ENCODE measurements around the gene SMARCD3.

The SMARCD3 gene

DNA sequence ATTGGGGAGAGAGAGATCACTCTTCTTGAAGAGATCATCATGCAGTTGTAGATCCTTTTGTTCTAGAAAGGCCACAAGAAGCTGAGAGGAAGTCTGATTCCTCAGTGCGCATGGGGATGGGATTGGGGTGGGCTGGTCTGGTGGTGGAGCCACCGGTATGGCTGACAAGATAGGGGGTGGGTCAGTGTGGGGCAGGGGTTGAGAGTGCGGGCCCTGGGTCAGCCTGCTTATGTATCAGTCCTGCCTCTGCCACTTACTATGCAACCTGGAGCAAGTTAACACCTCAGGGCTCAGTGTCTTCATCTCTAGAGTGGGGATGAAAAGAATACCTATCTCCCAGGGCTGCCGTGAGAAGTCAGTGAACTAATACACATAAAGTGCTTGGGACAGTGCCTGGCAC, 8.0 kb downstream of the SMARCD3 start:
- H3K4me1 Mint-ChIP-seq, result peaks cover 30 to 47% of the 10 kb centered on the region in 2 donors
- H3K9me3 Mint-ChIP-seq, result no peaks in the 10 kb centered on the region
- ATAC-seq (replicated peaks), result no peak
- peaks cover 20 to 30% of the 10 kb centered on the region in 2 donors for H3K36me3 Mint-ChIP-seq
- H3K27me3 Mint-ChIP-seq, result peaks cover 0 to 4% of the 10 kb centered on the region in 2 donors
- DNase-seq, result no peak
- peak overlapping the region; percentile 17 for H3K27ac Mint-ChIP-seq
- H3K4me3 Mint-ChIP-seq, result no peak overlapping the region

GRCh38 chr7:151239837-151240459, 8.5 kb downstream of the SMARCD3 start:
- peaks cover 31 to 51% of the 10 kb centered on the region in 2 donors for H3K4me1 Mint-ChIP-seq
- DNase-seq (no peak), ATAC-seq (replicated peaks) (no peak)
- H3K27me3 Mint-ChIP-seq, result peaks cover 0 to 4% of the 10 kb centered on the region in 2 donors
- H3K36me3 Mint-ChIP-seq, result peaks cover 20 to 36% of the 10 kb centered on the region in 2 donors
- no peaks in the 10 kb centered on the region for H3K9me3 Mint-ChIP-seq
- no peak overlapping the region for H3K4me3 Mint-ChIP-seq
- H3K27ac Mint-ChIP-seq, result peak overlapping the region; percentile 27

- peak overlapping the region; percentile 59 for H3K27ac Mint-ChIP-seq
- ATAC-seq (replicated peaks), result no peak
These were observed 9.3 kb downstream of the SMARCD3 start for GRCh38 chr7:151238924-151239836.

DNA sequence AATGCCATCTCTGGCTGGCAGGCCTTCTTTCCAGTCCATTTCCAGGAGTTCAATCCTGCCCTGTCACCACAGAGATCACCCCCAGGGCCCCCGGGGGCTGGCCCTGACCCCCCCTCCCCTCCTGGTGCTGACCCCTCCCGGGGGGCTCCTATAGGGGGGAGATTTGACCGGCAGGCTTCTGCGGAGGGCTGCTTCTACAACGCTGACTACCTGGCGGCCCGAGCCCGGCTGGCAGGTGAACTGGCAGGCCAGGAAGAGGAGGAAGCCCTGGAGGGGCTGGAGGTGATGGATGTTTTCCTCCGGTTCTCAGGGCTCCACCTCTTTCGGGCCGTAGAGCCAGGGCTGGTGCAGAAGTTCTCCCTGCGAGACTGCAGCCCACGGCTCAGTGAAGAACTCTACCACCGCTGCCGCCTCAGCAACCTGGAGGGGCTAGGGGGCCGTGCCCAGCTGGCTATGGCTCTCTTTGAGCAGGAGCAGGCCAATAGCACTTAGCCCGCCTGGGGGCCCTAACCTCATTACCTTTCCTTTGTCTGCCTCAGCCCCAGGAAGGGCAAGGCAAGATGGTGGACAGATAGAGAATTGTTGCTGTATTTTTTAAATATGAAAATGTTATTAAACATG, 10.2 kb downstream of the SMARCD3 start:
- DNase-seq, result no peak
- peaks cover 31 to 51% of the 10 kb centered on the region in 2 donors for H3K4me1 Mint-ChIP-seq
- no peak overlapping the region for H3K27ac Mint-ChIP-seq
- peaks cover 0 to 4% of the 10 kb centered on the region in 2 donors for H3K27me3 Mint-ChIP-seq
- no peak for ATAC-seq (replicated peaks)
- H3K4me3 Mint-ChIP-seq, result no peak overlapping the region
- peaks cover 23 to 47% of the 10 kb centered on the region in 2 donors for H3K36me3 Mint-ChIP-seq
- no peaks in the 10 kb centered on the region for H3K9me3 Mint-ChIP-seq

More at GRCh38 chr7:151238924-151239836, 9.3 kb downstream of the SMARCD3 start:
- DNase-seq, result no peak
- H3K4me1 Mint-ChIP-seq, result peaks cover 30 to 51% of the 10 kb centered on the region in 2 donors
- peaks cover 20 to 38% of the 10 kb centered on the region in 2 donors for H3K36me3 Mint-ChIP-seq
- H3K4me3 Mint-ChIP-seq, result no peak overlapping the region
- H3K9me3 Mint-ChIP-seq, result no peaks in the 10 kb centered on the region
- peaks cover 0 to 4% of the 10 kb centered on the region in 2 donors for H3K27me3 Mint-ChIP-seq

DNA sequence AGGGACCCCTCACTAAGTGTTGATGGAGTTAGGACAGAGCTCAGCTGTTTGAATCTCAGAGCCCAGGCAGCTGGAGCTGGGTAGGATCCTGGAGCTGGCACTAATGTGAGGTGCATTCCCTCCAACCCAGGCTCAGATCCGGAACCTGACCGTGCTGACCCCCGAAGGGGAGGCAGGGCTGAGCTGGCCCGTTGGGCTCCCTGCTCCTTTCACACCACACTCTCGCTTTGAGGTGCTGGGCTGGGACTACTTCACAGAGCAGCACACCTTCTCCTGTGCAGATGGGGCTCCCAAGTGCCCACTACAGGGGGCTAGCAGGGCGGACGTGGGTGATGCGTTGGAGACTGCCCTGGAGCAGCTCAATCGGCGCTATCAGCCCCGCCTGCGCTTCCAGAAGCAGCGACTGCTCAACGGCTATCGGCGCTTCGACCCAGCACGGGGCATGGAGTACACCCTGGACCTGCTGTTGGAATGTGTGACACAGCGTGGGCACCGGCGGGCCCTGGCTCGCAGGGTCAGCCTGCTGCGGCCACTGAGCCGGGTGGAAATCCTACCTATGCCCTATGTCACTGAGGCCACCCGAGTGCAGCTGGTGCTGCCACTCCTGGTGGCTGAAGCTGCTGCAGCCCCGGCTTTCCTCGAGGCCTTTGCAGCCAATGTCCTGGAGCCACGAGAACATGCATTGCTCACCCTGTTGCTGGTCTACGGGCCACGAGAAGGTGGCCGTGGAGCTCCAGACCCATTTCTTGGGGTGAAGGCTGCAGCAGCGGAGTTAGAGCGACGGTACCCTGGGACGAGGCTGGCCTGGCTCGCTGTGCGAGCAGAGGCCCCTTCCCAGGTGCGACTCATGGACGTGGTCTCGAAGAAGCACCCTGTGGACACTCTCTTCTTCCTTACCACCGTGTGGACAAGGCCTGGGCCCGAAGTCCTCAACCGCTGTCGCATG, 11.0 kb downstream of the SMARCD3 start:
- H3K9me3 Mint-ChIP-seq, result no peaks in the 10 kb centered on the region
- no peak for ATAC-seq (replicated peaks)
- H3K27me3 Mint-ChIP-seq, result no peaks in the 10 kb centered on the region
- H3K36me3 Mint-ChIP-seq, result peaks cover 25 to 51% of the 10 kb centered on the region in 2 donors
- peaks cover 30 to 46% of the 10 kb centered on the region in 2 donors for H3K4me1 Mint-ChIP-seq
- DNase-seq, result no peak
- no peak overlapping the region for H3K27ac Mint-ChIP-seq
- H3K4me3 Mint-ChIP-seq, result no peak overlapping the region

DNA sequence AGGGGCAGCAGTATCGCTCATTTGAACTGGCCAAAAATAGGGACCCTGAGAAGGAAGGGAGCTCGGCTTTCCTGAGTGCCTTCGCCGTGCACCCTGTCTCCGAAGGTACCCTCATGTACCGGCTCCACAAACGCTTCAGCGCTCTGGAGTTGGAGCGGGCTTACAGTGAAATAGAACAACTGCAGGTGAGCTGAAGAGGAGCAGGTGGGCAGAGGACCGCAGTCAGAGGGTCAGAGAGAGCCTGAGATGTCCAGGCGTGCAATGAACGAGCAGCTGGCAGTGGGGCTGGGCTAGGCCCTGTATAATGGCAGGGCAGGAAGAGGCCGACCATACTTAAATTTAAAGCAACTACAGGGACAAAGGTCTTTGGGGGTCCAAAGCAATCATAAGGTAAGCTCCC, 12.1 kb downstream of the SMARCD3 start:
- no peaks in the 10 kb centered on the region for H3K9me3 Mint-ChIP-seq
- peak overlapping the region; percentile 75 for H3K27ac Mint-ChIP-seq
- peaks cover 38 to 54% of the 10 kb centered on the region in 2 donors for H3K4me1 Mint-ChIP-seq
- H3K4me3 Mint-ChIP-seq, result no peak overlapping the region
- ATAC-seq (replicated peaks) (no peak), DNase-seq (no peak)
- H3K27me3 Mint-ChIP-seq, result no peaks in the 10 kb centered on the region
- H3K36me3 Mint-ChIP-seq, result peaks cover 23 to 50% of the 10 kb centered on the region in 2 donors

- ATAC-seq (replicated peaks), result no peak
- no peak overlapping the region for H3K4me3 Mint-ChIP-seq
- H3K27ac Mint-ChIP-seq, result no peak overlapping the region
- peaks cover 38 to 55% of the 10 kb centered on the region in 2 donors for H3K4me1 Mint-ChIP-seq
- H3K9me3 Mint-ChIP-seq, result no peaks in the 10 kb centered on the region
- H3K36me3 Mint-ChIP-seq, result peaks cover 19 to 45% of the 10 kb centered on the region in 2 donors
- no peaks in the 10 kb centered on the region for H3K27me3 Mint-ChIP-seq
- DNase-seq, result no peak
These were observed 13.3 kb downstream of the SMARCD3 start for GRCh38 chr7:151235091-151235787.

GRCh38 chr7:151233804-151234203, 14.7 kb downstream of the SMARCD3 start:
- no peaks in the 10 kb centered on the region for H3K9me3 Mint-ChIP-seq
- peaks cover 29 to 49% of the 10 kb centered on the region in 2 donors for H3K4me1 Mint-ChIP-seq
- DNase-seq (no peak), ATAC-seq (replicated peaks) (no peak)
- H3K27ac Mint-ChIP-seq, result peak overlapping the region; percentile 98
- H3K36me3 Mint-ChIP-seq, result peaks cover 8 to 32% of the 10 kb centered on the region in 2 donors
- H3K4me3 Mint-ChIP-seq, result peak overlapping the region; percentile 97 to 98
- H3K27me3 Mint-ChIP-seq, result no peaks in the 10 kb centered on the region

- peak overlapping the region; percentile 98 for H3K27ac Mint-ChIP-seq
- no peaks in the 10 kb centered on the region for H3K9me3 Mint-ChIP-seq
- ATAC-seq (replicated peaks), result peak; percentile 65 to 71
- H3K36me3 Mint-ChIP-seq, result peaks cover 8 to 31% of the 10 kb centered on the region in 2 donors
- peaks cover 30 to 47% of the 10 kb centered on the region in 2 donors for H3K4me1 Mint-ChIP-seq
- DNase-seq, result peak; percentile 51
- peak overlapping the region; percentile 97 to 98 for H3K4me3 Mint-ChIP-seq
- no peaks in the 10 kb centered on the region for H3K27me3 Mint-ChIP-seq
These were observed 15.4 kb downstream of the SMARCD3 start for GRCh38 chr7:151232917-151233701.

- Mint-ChIP-seq H3K36me3 (peaks cover 8 to 31% of the 10 kb centered on the region in 2 donors), H3K27ac (peak within 1 kb of the TSS; percentile 98), H3K4me1 (peaks cover 32 to 51% of the 10 kb centered on the region in 2 donors), H3K4me3 (peak within 1 kb of the TSS; percentile 97 to 98), H3K27me3 (no peaks in the 10 kb centered on the region), H3K9me3 (no peaks in the 10 kb centered on the region)
- ATAC-seq (replicated peaks), result peak; percentile 97
- DNase-seq, result peak; percentile 87
These were observed 16.2 kb downstream of the SMARCD3 start, which contains the start of gene CHPF2 for GRCh38 chr7:151232091-151232916. Gene CHPF2 (plus strand): TSS chr7:151232483. CDS start chr7:151234012, 1,529 bp downstream.

DNA sequence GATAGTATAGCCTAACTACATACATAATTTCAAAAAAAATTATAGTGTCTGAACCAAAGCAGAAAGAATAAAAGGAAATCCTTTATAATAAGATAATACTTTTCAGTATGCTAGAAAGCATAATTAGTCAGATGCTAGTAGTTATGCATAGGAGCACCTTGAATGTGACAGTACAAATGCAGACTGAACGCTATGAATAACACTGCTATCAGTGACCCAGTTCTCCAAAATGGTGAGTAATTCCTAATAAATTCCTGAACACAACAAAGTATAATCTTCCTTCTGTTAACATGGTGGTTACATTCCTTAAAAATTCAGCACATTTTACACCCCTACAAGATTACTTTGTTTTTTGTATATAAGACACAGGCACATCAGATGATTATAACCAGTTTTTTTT, 17.4 kb downstream of the SMARCD3 start:
- H3K27ac Mint-ChIP-seq, result no peak overlapping the region
- H3K9me3 Mint-ChIP-seq, result no peaks in the 10 kb centered on the region
- H3K4me1 Mint-ChIP-seq, result peaks cover 35 to 55% of the 10 kb centered on the region in 2 donors
- DNase-seq (no peak), ATAC-seq (replicated peaks) (no peak)
- H3K27me3 Mint-ChIP-seq, result no peaks in the 10 kb centered on the region
- H3K4me3 Mint-ChIP-seq, result no peak overlapping the region
- peaks cover 7 to 29% of the 10 kb centered on the region in 2 donors for H3K36me3 Mint-ChIP-seq

- Mint-ChIP-seq H3K9me3 (no peaks in the 10 kb centered on the region), H3K27ac (no peak overlapping the region), H3K4me1 (peaks cover 38 to 59% of the 10 kb centered on the region in 2 donors), H3K36me3 (peaks cover 17 to 33% of the 10 kb centered on the region in 2 donors), H3K27me3 (no peaks in the 10 kb centered on the region), H3K4me3 (no peak overlapping the region)
- DNase-seq, result no peak
- no peak for ATAC-seq (replicated peaks)
These were observed 19.2 kb downstream of the SMARCD3 start for GRCh38 chr7:151229249-151229648.

Measured in stimulated activated naive B cell treated with anti-CD40 and anti-IgM and Interleukin-4, amounts not matched to agents 10 μg/mL and 1 μg/mL and 100 μg/mL, for 72 hours (primary cell).